ENCODE measurements around the gene OSMR. TPM values are rescaled to one million over a fixed set of nuclear protein-coding genes. Genes with fewer than 3 reads are reported as not detected.

The OSMR gene
- polyA plus RNA-seq, 4 donors: 8.8 to 20.0 (median 9.6) TPM

Other genes starting within 250 kb of the OSMR start
- gene RICTOR, start 228.4 kb downstream of the OSMR start, polyA plus RNA-seq (ENCODE audit: insufficient read length in 4 of 4): 10 to 100 TPM; 18.1 to 28.6 (median 25.6) TPM